Ovary (tissue), 9 donors: ENCODE data around the gene GPR137. TPM values are rescaled to one million over a fixed set of nuclear protein-coding genes. Genes with fewer than 3 reads are reported as not detected.

Experiments
- DNase-seq, 5 donors: peaks; one replicate each; pipeline ENCODE4 v3.0.0-alpha.2; 2019 to 2020
- H3K27ac ChIP-seq, 2 donors: fragments of 200-600 bp; one replicate each; pipeline versions ENCODE4 v1.5.1 to v1.8.0; 2019 to 2022
- H3K27me3 ChIP-seq: fragments of 200-600 bp; one replicate; pipeline ENCODE4 v1.8.0; 2022
- H3K36me3 ChIP-seq: fragments of 200-600 bp; sonication (generic); one replicate; pipeline ENCODE4 v1.5.1; 2019
- H3K4me1 ChIP-seq: one replicate; pipeline ENCODE4 v1.8.1; 2013; ENCODE audit warnings: mild to moderate bottlenecking, moderate library complexity; ENCODE audit not compliant: insufficient read depth
- H3K4me3 ChIP-seq: fragments of 200-600 bp; sonication (generic); one replicate; pipeline ENCODE4 v1.5.1; 2017
- H3K9me3 ChIP-seq, 2 donors: fragments of 200-600 bp in 1 of 2; sonication (generic) in 1 of 2; one replicate each; pipeline versions ENCODE4 v1.5.1 to v1.8.1; 2013 to 2019; ENCODE audit warnings: mild to moderate bottlenecking in 1 of 2, moderate library complexity in 1 of 2
- EP300 ChIP-seq: sonication (generic); formaldehyde crosslinking; IDR thresholded peaks from one replicate; pipeline ENCODE4 v1.6.1; 2017; ENCODE audit warnings: antibody characterized with exemption
- POLR2A ChIP-seq: fragments of 450-650 bp; IDR thresholded peaks from one replicate; pipeline ENCODE4 v1.6.1; 2017; ENCODE audit warnings: antibody characterized with exemption, mild to moderate bottlenecking, moderate library complexity
- WGBS, 3 donors: extraction: QIAGEN DNeasy Blood & Tissue Kit in 1 of 3; methylation state at CpG; one replicate each; pipeline versions ENCODE4 v1.1.5 to v1.1.7; 2013 to 2017; 5-methylcytosine and 5-hydroxymethylcytosine counted together
- intact Hi-C, 4 donors: fragments of 100-400 bp; cut with DNase I; formaldehyde crosslinking; loops; one replicate each; pipeline versions ENCODE4 v1.11.0 to v1.15.1; 2022 to 2023
- polyA plus RNA-seq, 2 donors: library from polyadenylated mRNA; stranded (reverse); fragments of 200-250 nt in 1 of 2; fragments of 350-450 nt in 1 of 2; fragmentation: Illumina TruSeq in 1 of 2; extraction: RNeasy Lipid Tissue Mini Kit (QIAGEN cat#74804) in 1 of 2; gene quantifications; one replicate each; pipeline ENCODE4 v1.2.3, GENCODE V29; 2013 to 2014
- total RNA-seq, 7 donors: library from RNA; depleted of rRNA in 2 of 7; stranded (reverse); fragments of >200 nt in 2 of 7; fragmentation: NEBNext Ultra II Directional in 3 of 7; extraction: Animal tissue kit (Norgen Biotek cat#: 25700) in 3 of 7; gene quantifications; one replicate each; pipeline versions ENCODE4 v1.1.0 to v1.2.4, GENCODE V29; 2016 to 2023
- TF ChIP-seq, protein P1 (sequence below), 3 donors: fragments of 450-650 bp in 2 of 3; fragments of 200-600 bp in 1 of 3; IDR thresholded peaks; one replicate each; pipeline versions ENCODE4 v1.5.1 to v1.8.0; 2016 to 2022; ENCODE audit warnings: antibody characterized with exemption in 3 of 3, mild to moderate bottlenecking in 1 of 3
- donor health status: DM: no; HTN: no; CAD: no; lungs with moderate emphysema.
- donor health status: DM: no; HTN: no; CAD: no.
- donor health status: Bipolar disorder and iron deficiency.
- donor health status: DM: yes; HTN: yes; CAD: no.
- donor health status: DM: no; HTN: no; CAD: no.
- donor health status: DM: yes; HTN: yes; CAD: no.

The GPR137 gene
- total and polyA plus RNA-seq, 9 donors = 3.1 to 30.9 (median 23.2) TPM

- DNase-seq = peak in 1 of 5 donors; percentile 40
- H3K27me3 ChIP-seq = no peaks in the 10 kb centered on the region
- H3K4me3 ChIP-seq = no peak overlapping the region
- TF ChIP-seq, protein P1, sequence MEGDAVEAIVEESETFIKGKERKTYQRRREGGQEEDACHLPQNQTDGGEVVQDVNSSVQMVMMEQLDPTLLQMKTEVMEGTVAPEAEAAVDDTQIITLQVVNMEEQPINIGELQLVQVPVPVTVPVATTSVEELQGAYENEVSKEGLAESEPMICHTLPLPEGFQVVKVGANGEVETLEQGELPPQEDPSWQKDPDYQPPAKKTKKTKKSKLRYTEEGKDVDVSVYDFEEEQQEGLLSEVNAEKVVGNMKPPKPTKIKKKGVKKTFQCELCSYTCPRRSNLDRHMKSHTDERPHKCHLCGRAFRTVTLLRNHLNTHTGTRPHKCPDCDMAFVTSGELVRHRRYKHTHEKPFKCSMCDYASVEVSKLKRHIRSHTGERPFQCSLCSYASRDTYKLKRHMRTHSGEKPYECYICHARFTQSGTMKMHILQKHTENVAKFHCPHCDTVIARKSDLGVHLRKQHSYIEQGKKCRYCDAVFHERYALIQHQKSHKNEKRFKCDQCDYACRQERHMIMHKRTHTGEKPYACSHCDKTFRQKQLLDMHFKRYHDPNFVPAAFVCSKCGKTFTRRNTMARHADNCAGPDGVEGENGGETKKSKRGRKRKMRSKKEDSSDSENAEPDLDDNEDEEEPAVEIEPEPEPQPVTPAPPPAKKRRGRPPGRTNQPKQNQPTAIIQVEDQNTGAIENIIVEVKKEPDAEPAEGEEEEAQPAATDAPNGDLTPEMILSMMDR (IDR thresholded peaks at IDR 0.05) = no peak
- TF ChIP-seq POLR2A (no peak), EP300 (no peak)
- H3K9me3 ChIP-seq = no peaks in the 10 kb centered on the region
- H3K36me3 ChIP-seq = no peaks in the 10 kb centered on the region
- intact Hi-C loops = loop anchor here in 2 of 4 donors (10.0 kb wide), 1 partner anchor 58 kb away; the partner anchor contains the start of gene FERMT3 (in 2 of the 2)
- H3K27ac ChIP-seq = no peak overlapping the region
- no peaks in the 10 kb centered on the region for H3K4me1 ChIP-seq
- WGBS, 3 donors = 89 to 92% (median 92%) methylated on average over 42 of the region's 42 CpGs
Measured at GRCh38 chr11:64262271-64263002, 23.2 kb upstream of the GPR137 start.

DNA sequence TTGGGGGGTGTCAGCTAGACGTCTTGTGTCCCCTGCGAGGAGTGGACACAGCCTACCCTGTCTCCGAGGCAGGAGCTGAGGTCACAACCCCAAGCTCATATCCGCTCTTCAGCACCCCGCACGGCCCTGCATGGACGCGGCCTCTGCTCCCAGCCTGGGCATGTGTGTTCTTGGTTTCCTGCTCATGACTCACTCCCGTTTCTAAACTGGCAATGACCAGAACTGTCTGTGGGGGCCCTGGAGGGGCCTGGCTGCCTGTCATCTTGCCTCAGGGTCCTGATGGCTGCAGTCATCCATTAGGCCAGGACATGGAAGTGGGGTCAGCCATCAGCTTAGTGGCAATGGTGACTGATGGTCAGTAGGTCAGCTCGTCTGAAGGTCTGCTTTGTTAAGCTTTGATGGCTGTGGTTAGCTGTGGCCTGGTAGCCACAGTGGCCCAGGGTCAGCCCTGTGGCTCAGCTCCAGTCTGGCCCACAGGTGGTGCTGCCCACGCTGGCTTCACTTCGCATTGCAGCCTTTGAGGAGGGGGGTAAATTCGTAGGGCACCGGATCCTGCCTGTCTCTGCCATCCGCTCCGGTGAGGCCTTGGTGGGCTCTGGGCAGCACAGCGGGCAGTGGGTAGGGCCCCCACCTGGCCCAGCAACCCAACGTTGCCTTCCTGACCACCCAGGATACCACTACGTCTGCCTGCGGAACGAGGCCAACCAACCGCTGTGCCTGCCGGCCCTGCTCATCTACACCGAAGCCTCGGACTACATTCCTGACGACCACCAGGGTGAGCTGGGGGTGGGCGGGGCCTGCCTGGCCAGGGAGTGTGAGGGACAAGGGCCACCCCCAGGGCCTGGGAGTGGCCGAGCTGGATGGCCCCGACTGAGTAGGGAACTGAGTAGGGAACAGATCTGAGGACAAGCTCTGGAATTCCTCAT, 22.4 kb upstream of the GPR137 start:
- intact Hi-C loops = loop anchor here in 2 of 4 donors (10.0 kb wide), 1 partner anchor 58 kb away; the partner anchor contains the start of gene FERMT3 (in 2 of the 2)
- H3K27me3 ChIP-seq = no peaks in the 10 kb centered on the region
- DNase-seq = no peak
- no peaks in the 10 kb centered on the region for H3K9me3 ChIP-seq
- peaks cover 4% of the 10 kb centered on the region for H3K4me1 ChIP-seq
- no peaks in the 10 kb centered on the region for H3K36me3 ChIP-seq
- no peak overlapping the region for H3K27ac ChIP-seq
- H3K4me3 ChIP-seq = no peak overlapping the region
- WGBS, 3 donors = 77 to 80% (median 79%) methylated on average over 29 of the region's 29 CpGs
- TF ChIP-seq, protein P1 (IDR thresholded peaks at IDR 0.05) = no peak
- TF ChIP-seq POLR2A (no peak), EP300 (no peak)

GRCh38 chr11:64263947-64264317, 21.7 kb upstream of the GPR137 start:
- no peaks in the 10 kb centered on the region for H3K36me3 ChIP-seq
- no peak overlapping the region for H3K27ac ChIP-seq
- intact Hi-C loops = loop anchor here in 2 of 4 donors (10.0 kb wide), 1 partner anchor 59 kb away; the partner anchor contains the start of gene FERMT3 (in 2 of the 2)

More at GRCh38 chr11:64263947-64264317, 21.7 kb upstream of the GPR137 start:
- peaks cover 9% of the 10 kb centered on the region for H3K4me1 ChIP-seq
- TF ChIP-seq POLR2A = no peak
- TF ChIP-seq EP300 = no peak
- TF ChIP-seq, protein P1 (IDR thresholded peaks at IDR 0.05) = no peak
- DNase-seq = no peak
- no peak overlapping the region for H3K4me3 ChIP-seq
- 83 to 84% (median 83%) methylated on average over 8 of the region's 8 CpGs for WGBS, 3 donors
- H3K27me3 ChIP-seq = no peaks in the 10 kb centered on the region
- no peaks in the 10 kb centered on the region for H3K9me3 ChIP-seq
